ENCODE results near the gene AZGP1. TPM values are rescaled to one million over a fixed set of nuclear protein-coding genes. Genes with fewer than 3 reads are reported as not detected.
"Not testable (repeated sequence)": the region's sequence is repeated elsewhere in the genome, so short reads cannot be mapped to it uniquely, and the experiment has no call there.

The AZGP1 gene
- total and polyA plus RNA-seq, 5 donors, result 10.7 to 28.8 (median 17.0) TPM

- WGBS, result 63% methylated on average over 15 of the region's 15 CpGs
- Histone ChIP-seq H3K27me3 (ENCODE audit: control insufficient read depth, insufficient read depth) (no peaks in the 10 kb centered on the region), H3K4me1 (ENCODE audit: control insufficient read depth, insufficient read depth, low read length) (no peaks in the 10 kb centered on the region), H3K27ac (ENCODE audit: low read length) (peak overlapping the region; percentile 48), H3K9me3 (ENCODE audit: control insufficient read depth, low read length) (no peaks in the 10 kb centered on the region), H3K4me3 (ENCODE audit: low read length) (peak overlapping the region; percentile 54)
- intact Hi-C loops (cut with DNase I), result loop anchor here in 2 of 4 donors (10.0 kb wide), 1 partner anchor 88 kb away; the partner anchor contains the start of genes COPS6 (in 2 of the 2) and ZNF3 (in 2 of the 2)
- DNase-seq (no peak), ATAC-seq (no peak)
Measured at GRCh38 chr7:99996755-99997544, 21.1 kb upstream of the AZGP1 start.

- ATAC-seq, result no peak
- 82% methylated on average over 8 of the region's 8 CpGs for WGBS
- intact Hi-C loops (cut with DNase I), result loop anchor here in 3 of 4 donors (5.0 to 10.0 kb wide), 3 partner anchors 78 to 132 kb away; partner anchors contain the start of genes COPS6 (in 2 of the 3), TRIM4 (in 2 of the 3), ZNF3 (in 2 of the 3) and MBLAC1 (in 1 of the 3)
- no peak overlapping the region for H3K4me3 ChIP-seq (ENCODE audit: low read length)
- H3K9me3 ChIP-seq (ENCODE audit: control insufficient read depth, low read length), result no peaks in the 10 kb centered on the region
- no peaks in the 10 kb centered on the region for H3K4me1 ChIP-seq (ENCODE audit: control insufficient read depth, insufficient read depth, low read length)
- no peaks in the 10 kb centered on the region for H3K27me3 ChIP-seq (ENCODE audit: control insufficient read depth, insufficient read depth)
- no peak for DNase-seq
- no peak overlapping the region for H3K27ac ChIP-seq (ENCODE audit: low read length)
Measured at GRCh38 chr7:99994819-99995218, 19.0 kb upstream of the AZGP1 start.

GRCh38 chr7:99992330-99993038 lies 16.7 kb upstream of the AZGP1 start:
- DNase-seq (peak in 1 of 3 donors; percentile 56), ATAC-seq (peak; percentile 10 to 51)
- WGBS, result 64% methylated on average over 21 of the region's 21 CpGs
- H3K9me3 ChIP-seq (ENCODE audit: control insufficient read depth, low read length), result no peaks in the 10 kb centered on the region
- H3K4me3 ChIP-seq (ENCODE audit: low read length), result no peak overlapping the region
- no peaks in the 10 kb centered on the region for H3K4me1 ChIP-seq (ENCODE audit: control insufficient read depth, insufficient read depth, low read length)
- peak overlapping the region; percentile 3 for H3K27ac ChIP-seq (ENCODE audit: low read length)
- no peaks in the 10 kb centered on the region for H3K27me3 ChIP-seq (ENCODE audit: control insufficient read depth, insufficient read depth)
- intact Hi-C loops (cut with DNase I), result loop anchor here in 3 of 4 donors (5.0 to 10.0 kb wide), 3 partner anchors 75 to 135 kb away; partner anchors contain the start of genes COPS6 (in 2 of the 3), TRIM4 (in 2 of the 3), ZNF3 (in 2 of the 3) and MBLAC1 (in 1 of the 3)

GRCh38 chr7:99991543-99991942 lies 15.7 kb upstream of the AZGP1 start:
- H3K27me3 ChIP-seq (ENCODE audit: control insufficient read depth, insufficient read depth); H3K9me3 ChIP-seq (ENCODE audit: control insufficient read depth, low read length); H3K27ac ChIP-seq (ENCODE audit: low read length); DNase-seq; H3K4me1 ChIP-seq (ENCODE audit: control insufficient read depth, insufficient read depth, low read length); ATAC-seq; H3K4me3 ChIP-seq (ENCODE audit: low read length): not testable (repeated sequence)
- intact Hi-C loops (cut with DNase I), result loop anchor here in 3 of 4 donors (5.0 to 10.0 kb wide), 3 partner anchors 74 to 136 kb away; partner anchors contain the start of genes COPS6 (in 2 of the 3), TRIM4 (in 2 of the 3), ZNF3 (in 2 of the 3) and MBLAC1 (in 1 of the 3)
- WGBS, result 69% methylated on average over 6 of the region's 6 CpGs

- Histone ChIP-seq H3K4me1 (ENCODE audit: control insufficient read depth, insufficient read depth, low read length) (no peaks in the 10 kb centered on the region), H3K4me3 (ENCODE audit: low read length) (no peak overlapping the region), H3K27me3 (ENCODE audit: control insufficient read depth, insufficient read depth) (no peaks in the 10 kb centered on the region), H3K9me3 (ENCODE audit: control insufficient read depth, low read length) (no peaks in the 10 kb centered on the region), H3K27ac (ENCODE audit: low read length) (no peak overlapping the region)
- no peak for DNase-seq
- intact Hi-C loops (cut with DNase I), result loop anchor here in 3 of 4 donors (5.0 to 10.0 kb wide), 3 partner anchors 73 to 137 kb away; partner anchors contain the start of genes COPS6 (in 2 of the 3), TRIM4 (in 2 of the 3), ZNF3 (in 2 of the 3) and MBLAC1 (in 1 of the 3)
- WGBS, result 35% methylated on average over 14 of the region's 14 CpGs
- ATAC-seq, result no peak
Measured at GRCh38 chr7:99990460-99990852, 14.6 kb upstream of the AZGP1 start.

GRCh38 chr7:99987846-99988245 lies 12.0 kb upstream of the AZGP1 start:
- no peaks in the 10 kb centered on the region for H3K9me3 ChIP-seq (ENCODE audit: control insufficient read depth, low read length)
- WGBS, result 76% methylated on average over 5 of the region's 5 CpGs
- H3K27me3 ChIP-seq (ENCODE audit: control insufficient read depth, insufficient read depth), result no peaks in the 10 kb centered on the region
- no peaks in the 10 kb centered on the region for H3K4me1 ChIP-seq (ENCODE audit: control insufficient read depth, insufficient read depth, low read length)
- H3K4me3 ChIP-seq (ENCODE audit: low read length), result no peak overlapping the region
- no peak overlapping the region for H3K27ac ChIP-seq (ENCODE audit: low read length)
- DNase-seq (no peak), ATAC-seq (no peak)
- intact Hi-C loops (cut with DNase I), result no loop called here

GRCh38 chr7:99987306-99987705 lies 11.5 kb upstream of the AZGP1 start:
- H3K27ac ChIP-seq (ENCODE audit: low read length); H3K4me3 ChIP-seq (ENCODE audit: low read length); intact Hi-C loops (cut with DNase I); DNase-seq; ATAC-seq; H3K4me1 ChIP-seq (ENCODE audit: control insufficient read depth, insufficient read depth, low read length); H3K27me3 ChIP-seq (ENCODE audit: control insufficient read depth, insufficient read depth); H3K9me3 ChIP-seq (ENCODE audit: control insufficient read depth, low read length): not testable (repeated sequence)
- WGBS, result 81% methylated on average over 13 of the region's 14 CpGs

- intact Hi-C loops (cut with DNase I), result no loop called here
- no peaks in the 10 kb centered on the region for H3K9me3 ChIP-seq (ENCODE audit: control insufficient read depth, low read length)
- no peak overlapping the region for H3K4me3 ChIP-seq (ENCODE audit: low read length)
- no peaks in the 10 kb centered on the region for H3K4me1 ChIP-seq (ENCODE audit: control insufficient read depth, insufficient read depth, low read length)
- no peaks in the 10 kb centered on the region for H3K27me3 ChIP-seq (ENCODE audit: control insufficient read depth, insufficient read depth)
- DNase-seq (no peak), ATAC-seq (no peak)
- WGBS, result 58% methylated on average over 2 of the region's 2 CpGs
- H3K27ac ChIP-seq (ENCODE audit: low read length), result no peak overlapping the region
Measured at GRCh38 chr7:99984593-99984992, 8.8 kb upstream of the AZGP1 start.

GRCh38 chr7:99981066-99981465 lies 5.2 kb upstream of the AZGP1 start:
- ATAC-seq; DNase-seq; H3K27ac ChIP-seq (ENCODE audit: low read length); H3K4me3 ChIP-seq (ENCODE audit: low read length); intact Hi-C loops (cut with DNase I); H3K4me1 ChIP-seq (ENCODE audit: control insufficient read depth, insufficient read depth, low read length); H3K9me3 ChIP-seq (ENCODE audit: control insufficient read depth, low read length); H3K27me3 ChIP-seq (ENCODE audit: control insufficient read depth, insufficient read depth): not testable (repeated sequence)
- 83% methylated on average over 7 of the region's 7 CpGs for WGBS

GRCh38 chr7:99980448-99980872 lies 4.6 kb upstream of the AZGP1 start:
- intact Hi-C loops (cut with DNase I); H3K27me3 ChIP-seq (ENCODE audit: control insufficient read depth, insufficient read depth); H3K9me3 ChIP-seq (ENCODE audit: control insufficient read depth, low read length); H3K4me1 ChIP-seq (ENCODE audit: control insufficient read depth, insufficient read depth, low read length); H3K4me3 ChIP-seq (ENCODE audit: low read length); DNase-seq; H3K27ac ChIP-seq (ENCODE audit: low read length): not testable (repeated sequence)
- 58% methylated on average over 4 of the region's 4 CpGs for WGBS
- peak in 1 of 2 donors; percentile 28 for ATAC-seq

All from right cardiac atrium (tissue), 5 donors.